Calu3 (cell line): ENCODE data around the gene DDAH2. TPM values are rescaled to one million over a fixed set of nuclear protein-coding genes. Genes with fewer than 3 reads are reported as not detected.

Source experiments
- BruUV-seq: library from RNA; stranded (reverse); fragments of 400-500 nt; replicated peaks from 2 replicates; lab custom pipeline; 2021; lab: Mats Ljungman, UMichigan
- CTCF ChIA-PET: fragments of 300-600 bp; sonication (Branson Sonifier 250); formaldehyde crosslinking; loops from one replicate; lab custom pipeline; 2022; ENCODE audit warnings: antibody characterized with exemption; lab: Charles Lee
- DNase-seq: peaks from one replicate; pipeline ENCODE4 v3.0.0; 2022
- H3K27ac Mint-ChIP-seq: one replicate; pipeline ENCODE4 v1.8.0; 2022; ENCODE audit warnings: mixed read lengths; ENCODE audit not compliant: unreplicated experiment
- H3K27me3 Mint-ChIP-seq: one replicate; pipeline ENCODE4 v1.8.0; 2022; ENCODE audit warnings: mixed read lengths; ENCODE audit not compliant: unreplicated experiment
- H3K36me3 Mint-ChIP-seq: one replicate; pipeline ENCODE4 v1.8.0; 2022; ENCODE audit warnings: mild to moderate bottlenecking, moderate library complexity, mixed read lengths; ENCODE audit not compliant: insufficient read depth, unreplicated experiment
- H3K4me1 Mint-ChIP-seq: one replicate; pipeline ENCODE4 v1.8.0; 2022; ENCODE audit warnings: mild to moderate bottlenecking, low read depth, mixed read lengths; ENCODE audit not compliant: unreplicated experiment
- H3K4me3 Mint-ChIP-seq: one replicate; pipeline ENCODE4 v1.8.0; 2022; ENCODE audit warnings: mild to moderate bottlenecking, low read depth, moderate library complexity, mixed read lengths; ENCODE audit not compliant: unreplicated experiment
- H3K9me3 Mint-ChIP-seq: one replicate; pipeline ENCODE4 v1.8.0; 2022; ENCODE audit warnings: low read depth, mixed read lengths; ENCODE audit not compliant: unreplicated experiment
- CTCF ChIP-seq: fragments of 200-600 bp; IDR thresholded peaks from one replicate; pipeline ENCODE4 v1.8.0; 2022; ENCODE audit warnings: antibody characterized with exemption; ENCODE audit not compliant: unreplicated experiment
- intact Hi-C: fragments of 100-400 bp; cut with micrococcal nuclease; formaldehyde crosslinking; loops from one replicate; pipeline ENCODE4 v1.10.0; 2022; ENCODE audit not compliant: unreplicated experiment
- total RNA-seq: library from RNA; stranded (reverse); gene quantifications from 2 replicates; pipeline ENCODE4 v1.2.3, GENCODE V29; 2022

Gene DDAH2
- total RNA-seq, 1 experiment from 2014 or later, result 81.4 TPM

GRCh38 chr6:31768363-31769257 lies 39.5 kb upstream of the DDAH2 start:
- Mint-ChIP-seq H3K27ac (no peak overlapping the region), H3K36me3 (peaks cover 21% of the 10 kb centered on the region), H3K27me3 (no peaks in the 10 kb centered on the region), H3K4me3 (no peak overlapping the region), H3K4me1 (peaks cover 21% of the 10 kb centered on the region), H3K9me3 (no peaks in the 10 kb centered on the region)
- TF ChIP-seq CTCF, result no peak
- CTCF ChIA-PET, result interaction anchor here (1.3 to 2.8 kb wide), 7 partner anchors 29 to 222 kb away, joined by 4 to 51 read pairs (median 21); partner anchors contain the start of genes ATP6V1G2, DDAH2, LSM2 and LY6G5C
- no peak for DNase-seq
- intact Hi-C loops, result loop anchor here (1.0 kb wide), 2 partner anchors 39 to 88 kb away; partner anchors contain the start of gene DDAH2
- BruUV-seq, result no TSS peak

- intact Hi-C loops, result no loop called here
- TF ChIP-seq CTCF, result no peak
- H3K27ac Mint-ChIP-seq, result no peak overlapping the region
- CTCF ChIA-PET, result interaction anchor here (0.7 kb wide), 1 partner anchor 769 kb away, joined by 3 read pairs; no protein-coding TSS in a partner anchor
- no peak overlapping the region for H3K4me3 Mint-ChIP-seq
- no peak for DNase-seq
- BruUV-seq, result no TSS peak
- no peaks in the 10 kb centered on the region for H3K27me3 Mint-ChIP-seq
- H3K9me3 Mint-ChIP-seq, result no peaks in the 10 kb centered on the region
- peaks cover 17% of the 10 kb centered on the region for H3K4me1 Mint-ChIP-seq
- H3K36me3 Mint-ChIP-seq, result peaks cover 22% of the 10 kb centered on the region
Observed at GRCh38 chr6:31767096-31767645, 38.1 kb upstream of the DDAH2 start.

GRCh38 chr6:31765910-31766794 lies 37.1 kb upstream of the DDAH2 start:
- intact Hi-C loops, result no loop called here
- H3K4me1 Mint-ChIP-seq, result peaks cover 17% of the 10 kb centered on the region
- no peak overlapping the region for H3K4me3 Mint-ChIP-seq
- peaks cover 29% of the 10 kb centered on the region for H3K36me3 Mint-ChIP-seq
- no peak for DNase-seq
- TF ChIP-seq CTCF, result no peak
- CTCF ChIA-PET, result no interaction called here
- H3K27me3 Mint-ChIP-seq, result no peaks in the 10 kb centered on the region
- no peaks in the 10 kb centered on the region for H3K9me3 Mint-ChIP-seq
- BruUV-seq, result no TSS peak
- H3K27ac Mint-ChIP-seq, result no peak overlapping the region

- Mint-ChIP-seq H3K4me1 (peaks cover 21% of the 10 kb centered on the region), H3K27ac (no peak overlapping the region), H3K4me3 (no peak overlapping the region), H3K9me3 (no peaks in the 10 kb centered on the region), H3K36me3 (peaks cover 32% of the 10 kb centered on the region), H3K27me3 (no peaks in the 10 kb centered on the region)
- TF ChIP-seq CTCF, result no peak
- CTCF ChIA-PET, result no interaction called here
- no peak for DNase-seq
- intact Hi-C loops, result no loop called here
- BruUV-seq, result no TSS peak
Observed at GRCh38 chr6:31765559-31765909, 36.4 kb upstream of the DDAH2 start.
